GM21737 (cell line): Measurements from ENCODE around the gene CHKB.

ENCODE experiments used
- ATAC-seq: cut with Tn5 transposase; IDR thresholded peaks from one replicate; pipeline ENCODE4 v1.9.1; 2021; ENCODE audit warnings: mild to moderate bottlenecking, moderate library complexity; ENCODE audit not compliant: unreplicated experiment

The CHKB gene

GRCh38 chr22:50575426-50575941 is 7.2 kb downstream of the CHKB start:
- ATAC-seq, result no peak

- ATAC-seq, result no peak
Observed at GRCh38 chr22:50574383-50574755, 8.3 kb downstream of the CHKB start.

GRCh38 chr22:50573491-50574382 is 8.9 kb downstream of the CHKB start:
- ATAC-seq, result no peak

GRCh38 chr22:50572965-50573364 is 9.7 kb downstream of the CHKB start:
- no peak for ATAC-seq

- ATAC-seq, result no peak
Observed at GRCh38 chr22:50571264-50572175, 11.1 kb downstream of the CHKB start.

GRCh38 chr22:50570861-50571260 is 11.8 kb downstream of the CHKB start:
- no peak for ATAC-seq

GRCh38 chr22:50569896-50570535 is 12.6 kb downstream of the CHKB start:
- no peak for ATAC-seq

GRCh38 chr22:50569041-50569459 is 13.6 kb downstream of the CHKB start:
- ATAC-seq, result no peak

- no peak for ATAC-seq
Observed at GRCh38 chr22:50568626-50569025, 14.0 kb downstream of the CHKB start.

GRCh38 chr22:50567721-50568252 is 14.9 kb downstream of the CHKB start:
- no peak for ATAC-seq

- no peak for ATAC-seq
Observed at GRCh38 chr22:50564289-50564688, 18.4 kb downstream of the CHKB start.

GRCh38 chr22:50563413-50564160 is 19.1 kb downstream of the CHKB start:
- ATAC-seq, result no peak

- peak; percentile 88 for ATAC-seq
Observed at GRCh38 chr22:50562523-50563412, 19.9 kb downstream of the CHKB start, which contains the start of gene SYCE3. TSS of gene SYCE3 (minus strand) at chr22:50562919. CDS start at chr22:50556405, 6,514 bp downstream.

GRCh38 chr22:50561401-50562358 is 21.0 kb downstream of the CHKB start:
- no peak for ATAC-seq

GRCh38 chr22:50560034-50560433 is 22.6 kb downstream of the CHKB start:
- ATAC-seq, result no peak

- no peak for ATAC-seq
Observed at GRCh38 chr22:50556703-50557102, 25.9 kb downstream of the CHKB start.

- no peak for ATAC-seq
Observed at GRCh38 chr22:50553310-50553709, 29.3 kb downstream of the CHKB start.
